HG02852 (cell line): Measurements from ENCODE around the gene PTGDS.
A peak's percentile ranks its signal among the peaks of the same experiment; 100 is the strongest.

Source experiments
- ATAC-seq: cut with Tn5 transposase; IDR thresholded peaks from one replicate; pipeline ENCODE4 v1.9.1; 2021; ENCODE audit warnings: mild to moderate bottlenecking, moderate library complexity; ENCODE audit not compliant: unreplicated experiment

Gene PTGDS

DNA sequence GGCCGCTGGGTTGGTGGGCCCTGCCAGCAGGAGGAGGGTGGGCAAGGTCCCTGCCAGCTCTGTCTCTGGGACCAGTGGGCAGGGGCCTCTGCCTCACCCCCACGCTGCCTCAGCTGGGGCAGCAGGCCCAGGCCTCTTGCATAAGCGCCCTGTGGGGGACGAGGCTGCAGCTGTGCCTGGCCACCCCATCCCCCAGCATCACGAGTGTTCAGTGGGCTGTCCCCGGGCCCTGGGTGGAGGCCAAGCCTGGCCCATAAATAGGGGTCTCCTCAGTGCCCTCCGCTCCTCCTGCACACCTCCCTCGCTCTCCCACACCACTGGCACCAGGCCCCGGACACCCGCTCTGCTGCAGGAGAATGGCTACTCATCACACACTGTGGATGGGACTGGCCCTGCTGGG lies at the start of gene PTGDS:
PTGDS (plus strand) TSS at position 282 of the 400 bp plus-strand sequence; CDS start at position 357, 75 bp downstream.
- no peak for ATAC-seq

DNA sequence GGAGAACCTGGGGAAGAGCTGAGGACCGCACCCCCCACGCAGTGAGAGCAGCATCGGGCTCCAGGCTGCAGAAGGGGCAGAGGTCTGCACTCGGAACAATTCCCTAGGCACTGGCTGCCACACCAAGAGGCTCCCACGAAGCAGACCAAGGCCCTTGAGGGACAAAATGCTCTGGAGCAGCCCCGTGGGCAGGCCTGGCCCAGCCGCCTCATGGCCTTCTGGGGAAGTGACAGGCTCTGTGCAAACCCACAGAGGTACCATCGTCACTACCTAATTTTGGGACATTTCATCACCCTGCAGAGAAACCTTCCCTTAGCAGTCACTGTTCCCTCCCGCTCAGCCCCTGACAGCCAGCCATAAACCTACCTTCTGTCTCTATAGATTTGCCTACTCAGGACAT lies 48.7 kb upstream of the PTGDS start:
- ATAC-seq = no peak

DNA sequence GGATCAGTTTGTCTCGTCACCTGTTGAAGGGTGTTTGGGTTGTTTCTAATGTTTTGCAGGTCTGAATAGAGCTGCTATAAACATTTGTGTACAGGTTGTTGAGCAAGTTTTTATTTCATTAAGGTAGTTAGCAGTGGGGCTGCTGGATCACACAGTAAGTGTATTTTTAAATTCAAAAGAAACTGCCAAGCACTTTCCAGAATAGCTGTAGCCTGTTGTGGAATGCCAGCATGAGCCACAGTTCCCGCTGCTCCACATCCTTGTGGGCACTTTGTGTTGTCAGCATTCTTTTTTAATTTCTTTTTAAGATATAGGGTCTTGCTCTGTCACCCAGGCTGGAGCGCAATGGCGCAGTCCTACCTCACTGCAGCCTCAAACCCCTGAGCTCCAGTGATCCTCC lies 47.3 kb upstream of the PTGDS start:
- ATAC-seq = no peak

DNA sequence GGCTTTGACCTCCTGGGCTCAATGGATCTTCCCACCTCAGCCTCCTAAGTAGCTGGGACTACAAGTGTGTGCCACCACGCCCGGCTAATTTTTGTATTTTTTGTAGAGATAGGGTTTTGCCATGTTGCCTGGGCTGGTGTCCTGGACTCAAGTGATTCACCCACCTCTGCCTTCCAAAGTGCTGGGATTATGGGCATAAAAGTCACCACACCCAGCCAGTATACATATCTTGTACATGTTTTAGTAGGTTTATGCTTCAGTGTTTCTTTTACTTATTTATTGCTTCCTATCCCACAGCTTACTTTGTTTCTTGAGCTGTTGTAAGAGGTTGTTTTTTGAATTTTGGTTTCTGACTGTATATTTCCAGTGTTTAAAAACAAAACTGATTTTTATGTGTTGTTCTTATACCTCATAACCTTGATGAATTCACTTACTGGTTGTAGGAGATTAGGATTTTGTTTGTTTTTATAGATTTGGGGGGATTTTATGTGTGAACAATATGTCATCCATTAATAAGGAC lies 45.6 kb upstream of the PTGDS start:
- ATAC-seq = no peak

DNA sequence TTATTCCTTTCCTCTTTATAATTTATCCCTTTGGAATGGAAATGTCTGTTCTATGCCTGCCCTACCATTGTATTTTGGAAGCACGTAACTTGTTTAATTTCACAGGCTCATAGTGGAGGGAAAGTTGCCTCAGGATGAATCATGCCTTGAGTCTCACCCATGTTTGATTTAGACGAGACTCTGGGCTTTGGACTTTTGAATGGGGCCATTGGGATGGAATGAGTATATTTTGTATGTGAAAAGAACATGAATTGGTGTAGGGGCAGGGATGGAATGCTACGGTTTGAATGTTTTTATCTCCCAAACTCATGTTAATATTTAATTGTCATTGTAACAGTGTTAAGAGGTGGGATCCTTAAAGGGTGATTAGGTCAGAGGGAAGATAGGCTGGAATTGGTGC lies 43.0 kb upstream of the PTGDS start:
- no peak for ATAC-seq

DNA sequence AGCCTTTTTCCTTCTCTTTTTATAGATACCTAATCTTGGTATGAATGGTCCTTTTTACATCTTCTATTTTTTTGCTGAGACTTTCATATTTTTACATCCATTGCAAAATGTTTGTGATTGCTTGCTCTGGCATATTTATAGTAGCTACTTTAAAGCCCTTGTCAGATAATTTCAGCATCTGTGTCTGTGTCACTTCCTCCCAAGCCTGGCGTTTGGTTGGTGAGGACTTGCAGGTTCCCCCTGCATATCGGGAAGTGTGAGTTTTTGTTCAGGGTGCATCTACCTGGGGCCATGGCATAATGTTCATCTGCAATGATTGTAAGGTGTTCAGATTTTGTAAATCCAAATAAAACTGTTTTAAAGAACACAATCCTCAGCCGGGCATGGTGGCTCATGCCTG lies 41.7 kb upstream of the PTGDS start:
- ATAC-seq = no peak

DNA sequence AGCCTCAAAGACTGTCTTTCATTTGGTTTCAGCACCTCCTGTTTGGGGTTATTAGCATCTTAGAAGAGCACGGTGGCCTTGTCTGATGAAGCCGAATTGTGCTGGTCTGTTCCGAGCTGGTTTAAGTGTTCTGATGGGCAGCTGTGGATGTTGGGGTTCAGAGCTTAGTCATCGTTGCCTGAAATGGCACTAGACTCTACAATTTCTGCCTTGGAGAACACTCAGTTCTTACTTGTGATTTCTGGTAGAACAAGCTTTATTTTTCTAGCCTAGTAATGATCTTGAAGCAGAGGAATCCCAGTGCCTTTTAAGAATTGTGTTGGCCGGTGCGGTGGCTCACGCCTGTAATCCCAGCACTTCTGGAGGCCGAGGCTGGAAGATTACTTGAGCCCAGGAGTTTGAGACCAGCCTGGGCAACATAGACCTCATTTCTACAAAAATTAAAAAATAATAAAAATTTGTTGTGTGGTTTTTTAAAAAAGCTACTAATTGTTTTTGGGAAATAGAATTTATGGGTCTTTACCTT lies 40.6 kb upstream of the PTGDS start:
- ATAC-seq = no peak

DNA sequence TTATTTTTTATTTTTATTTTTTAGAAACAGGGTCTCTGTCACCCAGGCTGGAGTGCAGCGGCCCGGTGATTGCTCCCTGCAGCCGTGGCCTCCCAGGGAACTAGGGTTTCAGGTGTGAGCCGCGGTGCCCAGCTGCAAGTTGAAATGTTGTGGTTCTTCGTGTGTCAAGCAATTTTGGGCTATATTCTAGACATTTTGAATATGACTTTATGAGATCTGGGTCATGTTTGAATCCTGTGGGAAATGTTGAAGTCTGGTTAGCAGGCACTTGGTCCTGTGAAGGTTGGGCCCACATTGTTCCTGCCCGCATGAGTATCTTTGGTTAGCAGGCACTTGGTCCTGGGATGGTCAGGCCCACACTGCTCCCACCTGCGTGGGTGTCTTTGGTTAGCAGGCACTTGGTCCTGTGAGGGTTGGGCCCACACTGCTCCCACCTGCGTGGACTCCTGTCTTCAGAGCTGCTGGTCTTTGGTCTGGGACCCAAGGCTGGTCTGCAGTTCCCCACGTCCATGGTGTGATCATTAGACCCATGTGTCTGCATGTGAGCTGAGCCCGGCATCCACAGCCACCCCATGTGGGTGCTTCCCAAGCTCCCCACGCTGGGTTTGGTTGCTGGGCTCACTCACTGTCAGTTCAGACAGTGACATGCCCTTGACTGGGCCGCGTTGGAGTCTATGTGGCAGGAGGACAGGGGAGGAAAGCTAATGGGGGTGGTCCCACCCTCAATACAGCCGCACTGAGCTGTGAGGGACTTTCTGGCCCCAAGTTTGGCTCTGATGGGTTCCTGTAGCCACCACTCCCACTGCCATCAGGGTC lies 39.9 kb upstream of the PTGDS start:
- ATAC-seq = no peak

DNA sequence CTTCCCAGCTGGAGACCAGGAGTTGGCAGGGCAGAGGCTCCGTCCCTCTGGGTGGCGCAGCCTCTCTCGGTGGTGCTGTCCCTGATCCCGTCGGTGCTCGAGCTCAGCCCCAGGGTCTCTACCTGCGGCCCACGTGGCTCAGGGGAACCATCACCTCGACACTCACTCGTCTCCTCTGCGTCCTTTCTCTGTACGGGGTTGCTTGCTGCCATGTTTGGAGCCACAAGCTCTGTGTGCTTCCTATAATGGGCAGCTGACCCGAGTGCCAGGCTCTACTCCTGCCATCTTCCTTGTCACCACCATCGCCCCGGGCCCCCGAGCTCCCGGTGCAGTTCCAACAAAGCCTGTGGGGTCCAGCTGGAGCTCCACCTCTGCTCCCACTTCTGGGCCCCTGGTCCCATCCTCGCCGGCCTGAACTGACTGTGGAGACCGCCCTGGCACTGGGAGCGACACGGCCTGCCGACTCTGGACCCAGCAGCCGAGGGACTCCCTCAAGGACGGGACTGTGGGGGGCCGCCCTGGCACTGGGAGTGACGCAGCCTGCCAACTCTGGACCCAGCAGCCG lies 37.8 kb upstream of the PTGDS start:
- no peak for ATAC-seq

DNA sequence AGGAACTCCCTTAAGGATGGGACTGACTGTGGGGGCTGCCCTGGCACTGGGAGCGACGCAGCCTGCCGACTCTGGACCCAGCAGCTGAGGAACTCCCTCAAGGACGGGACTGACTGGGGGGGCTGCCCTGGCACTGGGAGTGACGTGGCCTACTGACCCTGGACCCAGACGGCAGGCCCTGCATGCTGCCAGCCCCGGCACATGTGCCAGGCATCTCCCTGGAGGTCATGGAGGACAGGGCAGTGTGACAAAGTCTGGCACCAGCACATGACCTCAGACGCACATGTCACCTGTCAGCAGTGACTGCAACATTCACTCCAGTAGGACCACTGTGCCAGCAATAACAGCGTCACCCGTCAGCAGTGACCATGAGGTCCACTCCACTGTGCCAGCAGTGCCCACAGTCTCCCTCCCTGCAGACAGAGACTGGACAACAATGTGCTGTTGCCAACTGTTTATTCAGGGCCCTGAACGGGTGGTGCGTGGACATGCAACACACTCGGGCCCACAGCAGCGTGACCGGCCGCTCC lies 37.2 kb upstream of the PTGDS start:
- ATAC-seq = no peak

DNA sequence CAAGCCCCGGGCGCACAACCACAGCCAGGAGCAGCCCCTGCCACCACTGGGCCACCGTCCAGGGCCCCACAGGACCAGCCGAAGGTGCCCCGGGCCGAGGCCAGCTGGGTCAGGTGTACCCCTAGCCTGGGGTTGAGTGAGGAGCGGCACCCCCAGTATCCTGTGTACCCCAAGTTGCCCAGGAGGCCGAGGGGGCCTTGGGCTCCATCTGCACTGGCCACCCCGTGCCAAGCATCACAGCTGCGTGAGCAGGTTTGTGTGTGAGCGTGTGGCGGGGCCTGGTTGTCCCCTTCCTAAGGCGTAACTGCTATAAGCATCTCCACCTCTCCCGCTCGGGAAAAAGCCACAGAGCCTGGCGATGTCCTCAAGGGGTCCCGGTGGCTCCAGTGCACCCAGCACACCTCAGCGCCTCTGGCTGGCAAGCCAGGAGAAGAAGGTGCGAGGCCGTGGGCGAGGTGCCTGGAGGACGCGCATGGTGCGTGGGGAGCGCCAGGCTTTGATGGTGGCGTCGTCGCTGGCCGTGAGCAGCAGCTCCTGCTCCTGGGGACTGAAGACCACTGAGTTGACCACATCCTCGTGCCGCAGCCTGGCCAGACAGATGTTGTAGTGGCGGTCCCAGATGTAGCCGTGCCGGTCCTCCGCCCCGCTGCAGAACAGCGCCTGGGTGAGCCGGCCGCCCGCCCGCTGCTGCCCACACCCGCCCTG lies 36.6 kb upstream of the PTGDS start:
- no peak for ATAC-seq

DNA sequence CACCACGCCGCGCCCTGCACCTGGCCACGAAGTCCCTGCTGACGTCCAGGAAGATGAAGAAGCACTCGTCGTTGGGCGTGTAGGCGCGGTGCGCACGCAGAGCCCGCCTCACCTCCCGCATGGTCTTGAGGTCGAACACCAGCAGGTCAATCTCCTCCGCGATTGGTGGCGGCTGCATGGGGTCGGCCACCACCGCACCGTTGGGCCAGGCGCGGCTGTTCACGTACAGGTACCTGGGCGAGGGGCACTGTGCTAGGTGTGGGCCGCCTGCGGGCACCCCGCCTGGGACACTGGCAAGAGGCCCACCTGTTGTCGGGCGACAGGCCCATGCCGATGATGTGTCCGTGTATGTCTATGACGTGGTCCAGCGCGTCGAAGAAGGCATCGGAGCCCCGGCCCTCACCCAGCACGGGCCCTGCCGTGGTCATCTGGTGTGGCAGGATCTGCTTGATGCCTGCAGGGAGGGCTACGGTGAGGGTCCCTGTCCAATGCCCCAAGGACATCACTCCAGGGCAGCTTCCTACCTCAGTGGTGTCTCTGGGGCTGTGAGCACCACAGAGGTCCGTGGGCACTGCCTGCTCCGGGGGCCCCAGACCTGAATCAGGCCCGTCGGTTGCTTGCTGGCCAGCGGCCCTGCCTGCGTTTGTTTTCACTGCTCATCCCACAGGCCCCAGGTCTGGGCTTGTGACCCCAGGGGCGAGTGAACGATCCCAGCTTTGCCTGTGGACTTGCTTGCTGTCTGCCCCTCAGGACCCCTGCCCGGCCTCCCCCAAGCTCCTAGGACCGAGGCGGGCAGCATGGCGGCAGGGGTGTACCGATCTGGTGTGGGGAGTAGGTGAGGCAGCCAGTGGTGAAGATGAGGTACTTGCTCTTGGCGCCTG lies 35.8 kb upstream of the PTGDS start:
- ATAC-seq = no peak

DNA sequence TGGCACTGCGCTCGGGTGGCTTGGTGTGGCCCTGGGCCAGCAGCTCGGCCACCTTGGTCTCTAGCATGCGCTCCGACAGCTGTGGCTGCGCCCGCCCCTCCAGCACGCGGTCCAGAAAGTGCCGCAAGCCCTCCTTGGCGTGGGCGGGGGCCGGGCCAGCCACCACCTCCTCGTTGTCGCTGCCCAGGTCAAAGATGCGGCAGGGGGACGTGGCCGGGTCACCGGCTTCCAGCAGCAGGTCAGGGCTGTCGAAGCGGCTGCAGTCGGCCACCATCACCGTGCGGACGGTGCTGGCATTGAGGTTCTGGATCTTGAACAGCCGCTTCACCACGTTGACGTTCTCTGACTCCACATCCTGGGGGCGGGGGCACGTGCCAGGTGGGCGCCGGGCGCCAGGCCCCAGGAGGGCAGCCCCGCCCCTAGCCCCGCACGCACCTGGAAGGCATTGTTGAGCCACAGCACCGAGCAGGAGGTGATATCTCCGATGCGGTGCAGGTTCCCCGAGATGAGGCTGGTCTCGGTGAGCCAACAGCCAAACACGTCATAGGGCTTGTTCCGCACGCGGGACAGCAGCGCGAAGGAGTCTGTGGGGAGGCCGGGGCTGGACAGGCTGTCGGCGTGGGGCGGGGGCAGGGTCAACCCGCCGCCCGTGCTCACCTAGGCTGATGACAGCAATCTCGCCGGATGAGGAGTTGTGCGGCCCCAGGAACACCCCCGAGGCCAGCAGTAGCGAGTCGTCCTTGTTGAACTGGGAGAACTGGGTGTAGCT lies 35.0 kb upstream of the PTGDS start:
- no peak for ATAC-seq

DNA sequence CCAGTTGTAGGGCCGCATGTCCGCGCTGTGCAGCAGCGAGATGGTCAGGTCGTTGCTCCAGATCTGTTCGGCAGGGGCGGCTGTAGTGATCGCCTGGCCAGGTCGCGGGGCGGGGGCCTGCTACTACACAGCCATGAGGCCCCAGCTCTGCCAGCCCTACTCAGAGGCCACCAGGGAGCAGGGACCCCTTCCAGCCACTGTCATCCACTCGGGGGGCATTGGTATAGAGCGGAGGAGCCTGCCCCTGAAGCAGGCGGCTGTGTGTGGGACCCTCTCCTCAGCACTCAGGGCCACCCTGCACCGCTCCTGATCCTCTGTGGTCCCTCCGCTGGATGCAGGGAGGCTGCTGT lies 34.4 kb upstream of the PTGDS start:
- ATAC-seq = no peak

DNA sequence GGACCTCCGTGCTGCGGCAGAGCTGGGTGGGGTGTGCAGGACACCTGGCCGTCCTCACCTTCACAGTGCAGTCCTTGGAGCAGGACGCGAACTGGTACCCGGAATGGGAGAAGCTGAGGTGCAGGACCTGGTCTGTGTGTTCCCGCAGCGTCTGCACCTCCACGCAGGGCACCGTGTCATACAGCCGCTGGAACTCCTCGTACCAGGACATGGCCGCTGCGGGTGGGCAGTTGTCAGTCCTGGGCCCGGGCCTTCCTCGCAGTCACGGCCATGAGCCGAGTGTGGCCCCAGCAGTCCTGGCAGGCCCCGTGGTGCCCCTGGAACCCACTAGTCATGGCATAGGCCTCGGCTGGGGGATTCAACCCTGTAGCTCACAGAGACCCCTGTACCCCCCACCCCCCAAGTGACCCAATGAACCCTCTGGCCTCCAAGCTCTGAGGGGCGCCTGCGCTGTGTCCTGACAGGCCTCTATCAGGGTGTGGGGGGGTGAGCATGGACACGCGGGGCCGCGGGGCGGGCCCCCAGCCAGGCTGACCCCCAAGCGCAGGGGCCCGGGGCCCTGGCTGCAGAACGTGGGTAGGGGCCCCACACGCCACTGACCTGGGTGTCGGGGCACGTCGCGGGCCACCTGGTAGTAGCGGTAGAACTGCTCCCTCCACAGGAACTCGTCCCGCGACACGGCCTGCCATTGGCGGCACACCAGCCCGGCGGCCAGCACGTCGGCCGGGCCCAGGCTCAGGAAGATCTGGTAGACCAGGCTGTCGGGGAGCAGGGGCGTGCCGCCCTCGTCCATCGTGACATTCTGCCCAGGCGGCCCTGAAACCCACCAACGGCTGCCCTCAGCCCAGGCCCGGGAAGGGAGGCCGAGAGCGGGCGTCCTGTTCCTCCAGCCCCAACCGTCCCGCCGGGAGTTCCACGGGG lies 33.8 kb upstream of the PTGDS start:
- ATAC-seq = peak; percentile 6

DNA sequence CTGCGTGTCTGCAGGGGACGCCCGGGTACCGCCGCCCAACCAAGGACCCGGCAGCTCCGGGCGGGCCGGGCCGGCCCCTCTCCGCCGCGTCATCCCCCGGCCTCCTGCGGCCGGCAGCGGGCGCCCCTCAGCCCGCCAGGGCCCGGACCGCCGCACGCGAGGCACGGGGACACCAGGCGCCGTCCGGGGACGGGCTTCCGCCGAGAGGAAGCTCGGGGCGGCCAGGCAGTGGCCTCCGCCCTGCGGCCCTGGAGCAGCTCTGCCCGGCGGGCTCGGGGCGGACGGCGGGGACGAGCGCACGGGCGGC lies 33.1 kb upstream of the PTGDS start:
- peak; percentile 38 for ATAC-seq

DNA sequence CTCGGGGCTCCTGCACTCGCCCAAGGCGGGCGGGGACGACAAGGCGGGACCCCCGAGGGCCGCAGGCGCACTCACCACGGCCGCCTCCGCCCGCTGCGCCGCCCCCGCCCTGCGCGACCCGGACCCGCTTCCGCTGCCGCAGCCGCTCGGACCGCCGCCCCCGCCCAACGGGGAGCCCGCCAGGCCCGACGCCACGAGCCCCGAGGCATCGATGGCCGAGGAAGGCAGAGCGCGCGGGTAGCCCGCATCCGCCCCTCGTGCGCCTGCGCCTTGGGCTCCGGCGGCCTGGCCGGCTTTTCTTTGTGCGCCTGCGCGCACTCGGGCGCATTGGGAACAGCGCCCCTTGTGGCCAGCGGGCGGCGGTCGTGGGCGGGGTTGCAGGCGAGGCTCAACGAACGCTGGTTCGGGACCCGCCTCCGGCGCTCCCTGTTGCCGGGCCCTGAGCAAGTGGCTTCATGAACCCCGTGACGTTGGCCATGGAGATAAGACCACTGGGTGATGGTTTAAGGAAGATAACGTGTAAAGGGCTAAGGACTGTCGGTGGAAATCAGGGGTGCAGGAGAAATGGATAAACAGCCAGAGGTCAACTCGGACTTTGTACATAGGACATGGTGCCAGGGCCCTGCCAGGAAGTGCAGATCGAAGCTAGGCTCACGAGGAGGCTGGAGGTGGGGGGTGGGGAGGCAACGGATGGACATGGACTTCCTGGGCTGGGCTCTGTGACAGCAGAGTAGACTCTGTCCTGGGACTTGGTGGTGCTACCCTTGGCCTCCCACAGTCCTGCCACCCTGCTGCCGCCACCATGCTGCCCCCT lies 32.6 kb upstream of the PTGDS start, which contains the start of the genes C8G and FBXW5:
C8G (plus strand) TSS at position 725 of the 814 bp plus-strand sequence; CDS start at position 803, 78 bp downstream.
FBXW5 (minus strand) TSS at position 220 of the 814 bp plus-strand sequence. CDS start 655 bp downstream, outside the sequence.
- ATAC-seq = peak; percentile 74
